Body of pancreas (tissue), 4 donors: ENCODE results near the gene CFAP77. TPM values are rescaled to one million over a fixed set of nuclear protein-coding genes. Genes with fewer than 3 reads are reported as not detected.

Experiments used
- ATAC-seq: fragments of 150-250 bp; one replicate; pipeline ENCODE4 v1.9.1; 2016
- DNase-seq, 4 donors: peaks; one replicate each; pipeline ENCODE4 v3.0.0-alpha.2; 2019
- H3K27ac ChIP-seq, 4 donors: fragments of 200-600 bp; sonication (generic); 1 replicate in 3 of 4; 2 replicates in 1 of 4; pipeline versions ENCODE4 v1.5.1 to v1.6.1; 2016 to 2019; ENCODE audit warnings: mild to moderate bottlenecking in 1 of 4, mixed read lengths in 1 of 4, moderate library complexity in 1 of 4
- H3K27me3 ChIP-seq, 2 donors: fragments of 200-600 bp; sonication (generic); one replicate each; pipeline ENCODE4 v1.6.0; 2016; ENCODE audit warnings: mild to moderate bottlenecking in 1 of 2
- H3K36me3 ChIP-seq, 2 donors: fragments of 200-600 bp; sonication (generic); replicated peaks in 1 of 2; 2 replicates each; pipeline ENCODE4 v1.5.1; 2016; ENCODE audit warnings: low read depth in 2 of 2; ENCODE audit not compliant: insufficient read depth in 1 of 2
- H3K4me1 ChIP-seq: fragments of 200-600 bp; sonication (generic); one replicate; pipeline ENCODE4 v1.6.0; 2016
- H3K4me3 ChIP-seq, 2 donors: fragments of 200-600 bp; sonication (generic); 1 replicate in 1 of 2; 2 replicates in 1 of 2; pipeline ENCODE4 v1.5.1; 2016 to 2019
- H3K9me3 ChIP-seq, 3 donors: fragments of 200-600 bp; sonication (generic); 1 replicate in 2 of 3; 2 replicates in 1 of 3; pipeline ENCODE4 v1.5.1; 2016
- POLR2A ChIP-seq, 3 donors: fragments of 450-650 bp; IDR thresholded peaks; one replicate each; pipeline ENCODE4 v1.6.1; 2016; ENCODE audit warnings: antibody characterized with exemption in 3 of 3, mild to moderate bottlenecking in 2 of 3
- WGBS, 2 donors: methylation state at CpG; one replicate each; pipeline ENCODE4 v1.1.5; 2017; 5-methylcytosine and 5-hydroxymethylcytosine counted together
- intact Hi-C: fragments of 100-400 bp; cut with DNase I; formaldehyde crosslinking; loops from one replicate; pipeline ENCODE4 v1.15.1; 2023
- total RNA-seq, 2 donors: library from RNA; depleted of rRNA; stranded (reverse); fragments of >200 nt; gene quantifications; one replicate each; pipeline ENCODE4 v1.1.0, GENCODE V29; 2016
- TF ChIP-seq, protein P1 (sequence below), 7 experiments: fragments of 450-650 bp in 4 of 7; fragments of 200-600 bp in 3 of 7; sonication (generic) in 3 of 7; IDR thresholded peaks; one replicate each; pipeline ENCODE4 v1.5.1; 2016 to 2019; ENCODE audit warnings: antibody characterized with exemption in 7 of 7

Gene CFAP77
- total RNA-seq, 2 donors from 2014 or later, result not detected

GRCh38 chr9:132472599-132472998, 62.6 kb downstream of the CFAP77 start:
- intact Hi-C loops, result no loop called here
- H3K36me3 ChIP-seq, result no peaks in the 10 kb centered on the region
- ATAC-seq (no peak), DNase-seq (no peak)
- no peaks in the 10 kb centered on the region for H3K4me1 ChIP-seq
- no peak overlapping the region for H3K27ac ChIP-seq
- H3K4me3 ChIP-seq, result no peak overlapping the region
- H3K27me3 ChIP-seq, result no peaks in the 10 kb centered on the region
- H3K9me3 ChIP-seq, result no peaks in the 10 kb centered on the region
- TF ChIP-seq, protein P1, sequence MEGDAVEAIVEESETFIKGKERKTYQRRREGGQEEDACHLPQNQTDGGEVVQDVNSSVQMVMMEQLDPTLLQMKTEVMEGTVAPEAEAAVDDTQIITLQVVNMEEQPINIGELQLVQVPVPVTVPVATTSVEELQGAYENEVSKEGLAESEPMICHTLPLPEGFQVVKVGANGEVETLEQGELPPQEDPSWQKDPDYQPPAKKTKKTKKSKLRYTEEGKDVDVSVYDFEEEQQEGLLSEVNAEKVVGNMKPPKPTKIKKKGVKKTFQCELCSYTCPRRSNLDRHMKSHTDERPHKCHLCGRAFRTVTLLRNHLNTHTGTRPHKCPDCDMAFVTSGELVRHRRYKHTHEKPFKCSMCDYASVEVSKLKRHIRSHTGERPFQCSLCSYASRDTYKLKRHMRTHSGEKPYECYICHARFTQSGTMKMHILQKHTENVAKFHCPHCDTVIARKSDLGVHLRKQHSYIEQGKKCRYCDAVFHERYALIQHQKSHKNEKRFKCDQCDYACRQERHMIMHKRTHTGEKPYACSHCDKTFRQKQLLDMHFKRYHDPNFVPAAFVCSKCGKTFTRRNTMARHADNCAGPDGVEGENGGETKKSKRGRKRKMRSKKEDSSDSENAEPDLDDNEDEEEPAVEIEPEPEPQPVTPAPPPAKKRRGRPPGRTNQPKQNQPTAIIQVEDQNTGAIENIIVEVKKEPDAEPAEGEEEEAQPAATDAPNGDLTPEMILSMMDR (IDR thresholded peaks at IDR 0.05), result no peak
- no peak for TF ChIP-seq POLR2A (IDR thresholded peaks at IDR 0.05)
- 52 to 56% methylated on average over 9 of the region's 9 CpGs for WGBS, 2 donors

DNA sequence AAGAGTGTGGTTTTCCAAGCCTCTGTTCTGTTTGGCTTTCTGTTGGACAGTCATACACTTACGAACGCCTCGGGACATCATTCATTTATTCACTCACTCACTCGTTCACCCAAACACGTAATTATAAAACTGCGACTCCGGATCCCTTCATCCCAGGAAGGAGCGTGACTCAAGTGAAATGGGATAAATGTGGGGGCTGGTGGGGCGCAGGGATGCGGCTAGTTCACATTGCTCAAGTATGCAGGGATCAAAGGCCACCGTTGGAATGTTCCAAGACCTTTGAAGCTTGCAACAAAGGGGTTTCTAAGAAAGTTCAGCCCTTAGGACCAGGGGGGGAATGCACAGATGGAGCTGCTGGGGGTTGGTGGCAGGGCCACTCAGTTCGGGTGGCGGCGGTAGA, 64.2 kb downstream of the CFAP77 start:
- Histone ChIP-seq H3K9me3 (no peaks in the 10 kb centered on the region), H3K4me3 (no peak overlapping the region), H3K4me1 (no peaks in the 10 kb centered on the region), H3K27me3 (no peaks in the 10 kb centered on the region), H3K36me3 (no peaks in the 10 kb centered on the region), H3K27ac (no peak overlapping the region)
- WGBS, 2 donors, result 55 to 65% methylated on average over 14 of the region's 14 CpGs
- DNase-seq, result no peak
- TF ChIP-seq, protein P1 (IDR thresholded peaks at IDR 0.05), result no peak
- TF ChIP-seq POLR2A (IDR thresholded peaks at IDR 0.05), result no peak
- no peak for ATAC-seq
- intact Hi-C loops, result no loop called here

GRCh38 chr9:132478353-132479050, 68.5 kb downstream of the CFAP77 start:
- ATAC-seq (no peak), DNase-seq (no peak)
- 75 to 76% methylated on average over 15 of the region's 15 CpGs for WGBS, 2 donors
- Histone ChIP-seq H3K27ac (no peak overlapping the region), H3K36me3 (no peaks in the 10 kb centered on the region), H3K9me3 (no peaks in the 10 kb centered on the region), H3K4me1 (no peaks in the 10 kb centered on the region), H3K27me3 (no peaks in the 10 kb centered on the region), H3K4me3 (no peak overlapping the region)
- TF ChIP-seq, protein P1 (IDR thresholded peaks at IDR 0.05), result no peak
- TF ChIP-seq POLR2A (IDR thresholded peaks at IDR 0.05), result no peak
- intact Hi-C loops, result no loop called here

DNA sequence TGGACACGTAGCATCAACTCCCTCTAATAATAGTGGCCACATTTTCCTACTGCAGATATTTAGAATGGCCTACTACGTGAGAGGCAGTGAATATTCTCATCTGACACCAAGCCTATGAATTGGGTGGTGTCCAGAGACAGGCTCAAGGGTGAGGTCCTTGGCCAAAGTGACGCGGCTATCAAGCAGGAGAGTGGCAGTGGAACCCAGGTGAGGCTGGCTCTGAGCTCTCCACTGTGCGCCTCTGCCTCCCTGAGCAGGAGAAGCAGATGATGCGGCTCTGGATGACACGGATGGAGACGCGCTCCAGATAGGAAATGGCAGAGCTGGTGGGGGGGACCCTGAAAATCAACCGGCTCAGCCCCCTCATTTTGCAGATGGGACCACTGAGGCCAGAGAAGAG, 69.7 kb downstream of the CFAP77 start:
- no peak for ATAC-seq
- H3K4me1 ChIP-seq, result no peaks in the 10 kb centered on the region
- no peaks in the 10 kb centered on the region for H3K36me3 ChIP-seq
- H3K4me3 ChIP-seq, result no peak overlapping the region
- H3K27ac ChIP-seq, result no peak overlapping the region
- TF ChIP-seq POLR2A (IDR thresholded peaks at IDR 0.05), result no peak
- TF ChIP-seq, protein P1 (IDR thresholded peaks at IDR 0.05), result no peak
- H3K27me3 ChIP-seq, result no peaks in the 10 kb centered on the region
- 85 to 87% methylated on average over 9 to 10 of the region's 10 CpGs for WGBS, 2 donors
- H3K9me3 ChIP-seq, result no peaks in the 10 kb centered on the region
- DNase-seq, result no peak
- intact Hi-C loops, result no loop called here
